C4-2B (cell line): Measurements from ENCODE around the gene CDIPT.

Experiments used
- ZFX ChIP-seq: fragments of 450-650 bp; IDR thresholded peaks from 2 replicates; pipeline ENCODE4 v1.6.1; 2017
- TF ChIP-seq, protein P1 (sequence below): fragments of 450-650 bp; conservative IDR thresholded peaks from 2 replicates; pipeline ENCODE4 v1.5.1; 2017; ENCODE audit warnings: mild to moderate bottlenecking

DNA sequence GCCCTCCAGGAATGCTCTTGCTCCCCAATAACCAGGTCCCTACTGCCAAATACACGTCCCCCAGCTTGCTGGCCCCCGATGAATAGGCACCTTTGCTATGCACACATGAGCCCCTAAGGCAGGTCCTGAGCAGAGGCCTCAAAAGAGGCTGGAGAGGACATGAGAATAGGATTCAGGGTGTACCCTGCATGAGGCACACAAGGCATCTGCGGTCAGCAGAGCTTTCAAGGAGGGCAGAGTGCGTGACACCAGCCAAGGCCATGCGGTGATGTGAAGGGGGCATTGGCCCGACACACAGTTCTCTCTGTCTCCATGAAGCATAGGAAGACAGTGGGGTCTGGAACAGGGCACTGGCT is 29.4 kb upstream of the CDIPT start:
- no peak for TF ChIP-seq ZFX
- TF ChIP-seq, protein P1, sequence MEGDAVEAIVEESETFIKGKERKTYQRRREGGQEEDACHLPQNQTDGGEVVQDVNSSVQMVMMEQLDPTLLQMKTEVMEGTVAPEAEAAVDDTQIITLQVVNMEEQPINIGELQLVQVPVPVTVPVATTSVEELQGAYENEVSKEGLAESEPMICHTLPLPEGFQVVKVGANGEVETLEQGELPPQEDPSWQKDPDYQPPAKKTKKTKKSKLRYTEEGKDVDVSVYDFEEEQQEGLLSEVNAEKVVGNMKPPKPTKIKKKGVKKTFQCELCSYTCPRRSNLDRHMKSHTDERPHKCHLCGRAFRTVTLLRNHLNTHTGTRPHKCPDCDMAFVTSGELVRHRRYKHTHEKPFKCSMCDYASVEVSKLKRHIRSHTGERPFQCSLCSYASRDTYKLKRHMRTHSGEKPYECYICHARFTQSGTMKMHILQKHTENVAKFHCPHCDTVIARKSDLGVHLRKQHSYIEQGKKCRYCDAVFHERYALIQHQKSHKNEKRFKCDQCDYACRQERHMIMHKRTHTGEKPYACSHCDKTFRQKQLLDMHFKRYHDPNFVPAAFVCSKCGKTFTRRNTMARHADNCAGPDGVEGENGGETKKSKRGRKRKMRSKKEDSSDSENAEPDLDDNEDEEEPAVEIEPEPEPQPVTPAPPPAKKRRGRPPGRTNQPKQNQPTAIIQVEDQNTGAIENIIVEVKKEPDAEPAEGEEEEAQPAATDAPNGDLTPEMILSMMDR = no peak
